H1 (cell line): ENCODE measurements around the gene CCDC88A. TPM values are rescaled to one million over a fixed set of nuclear protein-coding genes. Genes with fewer than 3 reads are reported as not detected.

Source experiments
- EGR1 ChIP-seq: IDR thresholded peaks from 2 replicates; pipeline ENCODE4 v1.6.1; 2011; ENCODE audit warnings: low read depth, low read length, borderline replicate concordance
- EP300 ChIP-seq, 2 experiments: IDR thresholded peaks; 1 replicate in 1 of 2; 2 replicates in 1 of 2; pipeline ENCODE4 v1.6.1; 2011 to 2012; ENCODE audit warnings: low read depth in 2 of 2, low read length in 2 of 2, mild to moderate bottlenecking in 2 of 2, borderline replicate concordance in 1 of 2, inconsistent platforms in 1 of 2, moderate library complexity in 1 of 2
- KDM5A ChIP-seq: fragments of 200-600 bp; IDR thresholded peaks from 2 replicates; pipeline ENCODE4 v1.7.1; 2012; ENCODE audit warnings: mild to moderate bottlenecking, low read length, inconsistent platforms, mixed read lengths
- NRF1 ChIP-seq: IDR thresholded peaks from 2 replicates; pipeline ENCODE4 v1.6.1; 2011; ENCODE audit warnings: mild to moderate bottlenecking, low read depth, low read length, improper control_type of control experiment
- SIX5 ChIP-seq: IDR thresholded peaks from 2 replicates; pipeline ENCODE4 v1.6.1; 2011; ENCODE audit warnings: mild to moderate bottlenecking, low read depth, low read length
- SP2 ChIP-seq: IDR thresholded peaks from 2 replicates; pipeline ENCODE4 v1.6.1; 2012; ENCODE audit warnings: mild to moderate bottlenecking, low read length, inconsistent platforms
- TAF7 ChIP-seq: optimal IDR thresholded peaks from 2 replicates; pipeline ENCODE3; 2011; ENCODE audit warnings: low read depth, mild to moderate bottlenecking, inconsistent platforms, low read length, moderate library complexity, borderline replicate concordance
- polyA plus RNA-seq, 7 experiments: library from polyadenylated mRNA; depleted of rRNA in 3 of 7; stranded (reverse) in 5 of 7; unstranded in 2 of 7; fragments of >200 nt in 5 of 7; fragments of 200-250 nt in 2 of 7; gene quantifications; 1 replicate in 5 of 7; 2 replicates in 1 of 7; 4 replicates in 1 of 7; pipeline versions ENCODE4 v1.2.1 to v1.2.3, GENCODE V29; 2011 to 2013; ENCODE audit warnings: missing spikeins in 2 of 7, mixed read lengths in 2 of 7
- total RNA-seq: library from RNA; stranded (reverse); fragmentation: NEBNext Ultra II Directional; extraction: Animal tissue kit (Norgen Biotek cat#: 25700); gene quantifications from 2 replicates; pipeline ENCODE4 v1.2.1, GENCODE V29; 2021
- TF ChIP-seq, protein P1 (sequence below): IDR thresholded peaks from 2 replicates; pipeline ENCODE4 v1.6.1; 2011; ENCODE audit warnings: low read length, improper control_type of control experiment
- TF ChIP-seq, protein P2 (sequence below): fragments of 300-600 bp; sonication (generic); IDR thresholded peaks from 2 replicates; pipeline ENCODE4 v1.7.1; 2012; ENCODE audit warnings: low read length, moderate library complexity, mild to moderate bottlenecking, inconsistent platforms; ENCODE audit not compliant: insufficient replicate concordance

The CCDC88A gene
- total and polyA plus RNA-seq, 2 of the 8 experiments (the other 6 are each of a cell fraction or from before 2014, with no cell fraction given), result 27.0 to 98.0 TPM

DNA sequence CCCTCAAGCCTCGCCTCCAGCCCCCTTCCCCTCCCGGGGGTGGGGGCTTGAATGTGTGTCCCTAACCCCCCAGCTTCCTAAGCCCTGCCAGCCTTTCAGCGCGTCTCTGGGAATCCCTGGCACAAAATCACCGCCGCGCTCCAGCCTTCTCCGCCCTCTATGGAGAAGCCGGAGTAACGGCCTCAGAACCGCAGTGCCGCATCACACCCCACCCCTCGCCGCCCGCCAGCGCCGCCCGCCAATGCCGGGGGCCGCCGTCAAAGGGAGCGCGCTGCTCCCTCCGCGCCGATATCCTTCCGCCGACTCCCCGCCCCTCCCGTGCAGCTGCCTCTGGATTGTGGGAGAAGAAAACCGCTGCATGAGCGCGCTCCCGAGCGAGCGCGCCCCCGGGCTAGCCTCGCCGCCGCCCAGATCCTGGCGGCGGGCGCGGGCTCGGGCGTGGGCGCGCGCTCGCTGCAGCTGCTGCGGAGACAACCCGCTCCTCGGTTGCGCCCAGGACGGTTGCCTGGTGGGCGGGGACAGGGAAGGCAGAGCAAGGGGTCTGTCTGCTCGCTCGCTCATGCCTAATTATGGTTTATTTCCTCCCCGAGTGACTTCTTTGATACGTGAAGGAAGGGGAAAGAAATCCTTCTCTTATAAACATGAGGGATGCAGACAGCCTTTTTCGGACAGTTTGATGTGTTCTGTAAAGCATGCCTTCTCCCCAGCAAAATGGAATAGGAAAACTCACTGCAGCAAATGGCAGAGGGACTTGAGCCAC, at the start of gene CCDC88A (continued):
- TF ChIP-seq, protein P1, sequence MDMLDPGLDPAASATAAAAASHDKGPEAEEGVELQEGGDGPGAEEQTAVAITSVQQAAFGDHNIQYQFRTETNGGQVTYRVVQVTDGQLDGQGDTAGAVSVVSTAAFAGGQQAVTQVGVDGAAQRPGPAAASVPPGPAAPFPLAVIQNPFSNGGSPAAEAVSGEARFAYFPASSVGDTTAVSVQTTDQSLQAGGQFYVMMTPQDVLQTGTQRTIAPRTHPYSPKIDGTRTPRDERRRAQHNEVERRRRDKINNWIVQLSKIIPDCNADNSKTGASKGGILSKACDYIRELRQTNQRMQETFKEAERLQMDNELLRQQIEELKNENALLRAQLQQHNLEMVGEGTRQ, result no peak
- TF ChIP-seq SP2 (no peak), EGR1 (no peak), SIX5 (no peak), KDM5A (no peak; the same call in 1 of the 2 replicates), TAF7 (peak; percentile 97), EP300 (IDR thresholded peaks at IDR 0.05; ENCODE audit: borderline replicate concordance in 1 of 2, low read depth in 2 of 2, low read length in 2 of 2) (peak in 1 of 2 experiments; percentile 83; a peak in 2 of 3 replicates), NRF1 (no peak)
- TF ChIP-seq, protein P2, sequence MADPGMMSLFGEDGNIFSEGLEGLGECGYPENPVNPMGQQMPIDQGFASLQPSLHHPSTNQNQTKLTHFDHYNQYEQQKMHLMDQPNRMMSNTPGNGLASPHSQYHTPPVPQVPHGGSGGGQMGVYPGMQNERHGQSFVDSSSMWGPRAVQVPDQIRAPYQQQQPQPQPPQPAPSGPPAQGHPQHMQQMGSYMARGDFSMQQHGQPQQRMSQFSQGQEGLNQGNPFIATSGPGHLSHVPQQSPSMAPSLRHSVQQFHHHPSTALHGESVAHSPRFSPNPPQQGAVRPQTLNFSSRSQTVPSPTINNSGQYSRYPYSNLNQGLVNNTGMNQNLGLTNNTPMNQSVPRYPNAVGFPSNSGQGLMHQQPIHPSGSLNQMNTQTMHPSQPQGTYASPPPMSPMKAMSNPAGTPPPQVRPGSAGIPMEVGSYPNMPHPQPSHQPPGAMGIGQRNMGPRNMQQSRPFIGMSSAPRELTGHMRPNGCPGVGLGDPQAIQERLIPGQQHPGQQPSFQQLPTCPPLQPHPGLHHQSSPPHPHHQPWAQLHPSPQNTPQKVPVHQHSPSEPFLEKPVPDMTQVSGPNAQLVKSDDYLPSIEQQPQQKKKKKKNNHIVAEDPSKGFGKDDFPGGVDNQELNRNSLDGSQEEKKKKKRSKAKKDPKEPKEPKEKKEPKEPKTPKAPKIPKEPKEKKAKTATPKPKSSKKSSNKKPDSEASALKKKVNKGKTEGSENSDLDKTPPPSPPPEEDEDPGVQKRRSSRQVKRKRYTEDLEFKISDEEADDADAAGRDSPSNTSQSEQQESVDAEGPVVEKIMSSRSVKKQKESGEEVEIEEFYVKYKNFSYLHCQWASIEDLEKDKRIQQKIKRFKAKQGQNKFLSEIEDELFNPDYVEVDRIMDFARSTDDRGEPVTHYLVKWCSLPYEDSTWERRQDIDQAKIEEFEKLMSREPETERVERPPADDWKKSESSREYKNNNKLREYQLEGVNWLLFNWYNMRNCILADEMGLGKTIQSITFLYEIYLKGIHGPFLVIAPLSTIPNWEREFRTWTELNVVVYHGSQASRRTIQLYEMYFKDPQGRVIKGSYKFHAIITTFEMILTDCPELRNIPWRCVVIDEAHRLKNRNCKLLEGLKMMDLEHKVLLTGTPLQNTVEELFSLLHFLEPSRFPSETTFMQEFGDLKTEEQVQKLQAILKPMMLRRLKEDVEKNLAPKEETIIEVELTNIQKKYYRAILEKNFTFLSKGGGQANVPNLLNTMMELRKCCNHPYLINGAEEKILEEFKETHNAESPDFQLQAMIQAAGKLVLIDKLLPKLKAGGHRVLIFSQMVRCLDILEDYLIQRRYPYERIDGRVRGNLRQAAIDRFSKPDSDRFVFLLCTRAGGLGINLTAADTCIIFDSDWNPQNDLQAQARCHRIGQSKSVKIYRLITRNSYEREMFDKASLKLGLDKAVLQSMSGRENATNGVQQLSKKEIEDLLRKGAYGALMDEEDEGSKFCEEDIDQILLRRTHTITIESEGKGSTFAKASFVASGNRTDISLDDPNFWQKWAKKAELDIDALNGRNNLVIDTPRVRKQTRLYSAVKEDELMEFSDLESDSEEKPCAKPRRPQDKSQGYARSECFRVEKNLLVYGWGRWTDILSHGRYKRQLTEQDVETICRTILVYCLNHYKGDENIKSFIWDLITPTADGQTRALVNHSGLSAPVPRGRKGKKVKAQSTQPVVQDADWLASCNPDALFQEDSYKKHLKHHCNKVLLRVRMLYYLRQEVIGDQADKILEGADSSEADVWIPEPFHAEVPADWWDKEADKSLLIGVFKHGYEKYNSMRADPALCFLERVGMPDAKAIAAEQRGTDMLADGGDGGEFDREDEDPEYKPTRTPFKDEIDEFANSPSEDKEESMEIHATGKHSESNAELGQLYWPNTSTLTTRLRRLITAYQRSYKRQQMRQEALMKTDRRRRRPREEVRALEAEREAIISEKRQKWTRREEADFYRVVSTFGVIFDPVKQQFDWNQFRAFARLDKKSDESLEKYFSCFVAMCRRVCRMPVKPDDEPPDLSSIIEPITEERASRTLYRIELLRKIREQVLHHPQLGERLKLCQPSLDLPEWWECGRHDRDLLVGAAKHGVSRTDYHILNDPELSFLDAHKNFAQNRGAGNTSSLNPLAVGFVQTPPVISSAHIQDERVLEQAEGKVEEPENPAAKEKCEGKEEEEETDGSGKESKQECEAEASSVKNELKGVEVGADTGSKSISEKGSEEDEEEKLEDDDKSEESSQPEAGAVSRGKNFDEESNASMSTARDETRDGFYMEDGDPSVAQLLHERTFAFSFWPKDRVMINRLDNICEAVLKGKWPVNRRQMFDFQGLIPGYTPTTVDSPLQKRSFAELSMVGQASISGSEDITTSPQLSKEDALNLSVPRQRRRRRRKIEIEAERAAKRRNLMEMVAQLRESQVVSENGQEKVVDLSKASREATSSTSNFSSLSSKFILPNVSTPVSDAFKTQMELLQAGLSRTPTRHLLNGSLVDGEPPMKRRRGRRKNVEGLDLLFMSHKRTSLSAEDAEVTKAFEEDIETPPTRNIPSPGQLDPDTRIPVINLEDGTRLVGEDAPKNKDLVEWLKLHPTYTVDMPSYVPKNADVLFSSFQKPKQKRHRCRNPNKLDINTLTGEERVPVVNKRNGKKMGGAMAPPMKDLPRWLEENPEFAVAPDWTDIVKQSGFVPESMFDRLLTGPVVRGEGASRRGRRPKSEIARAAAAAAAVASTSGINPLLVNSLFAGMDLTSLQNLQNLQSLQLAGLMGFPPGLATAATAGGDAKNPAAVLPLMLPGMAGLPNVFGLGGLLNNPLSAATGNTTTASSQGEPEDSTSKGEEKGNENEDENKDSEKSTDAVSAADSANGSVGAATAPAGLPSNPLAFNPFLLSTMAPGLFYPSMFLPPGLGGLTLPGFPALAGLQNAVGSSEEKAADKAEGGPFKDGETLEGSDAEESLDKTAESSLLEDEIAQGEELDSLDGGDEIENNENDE, result no peak
